Kidney epithelial cell (primary cell): Measurements from ENCODE around the gene FAF1. TPM values are rescaled to one million over a fixed set of nuclear protein-coding genes. Genes with fewer than 3 reads are reported as not detected.

Source experiments
- DNase-seq: peaks from one replicate; pipeline ENCODE4 v3.0.0-alpha.2; 2010; ENCODE audit warnings: low read depth
- H3K27me3 ChIP-seq: 2 replicates; pipeline ENCODE4 v1.6.0; 2011; ENCODE audit warnings: low read length; ENCODE audit not compliant: control insufficient read depth, insufficient read depth
- H3K36me3 ChIP-seq: 2 replicates; pipeline ENCODE4 v1.5.1; 2011; ENCODE audit warnings: low read length; ENCODE audit not compliant: control insufficient read depth, insufficient read depth
- H3K4me3 ChIP-seq: 2 replicates; pipeline ENCODE4 v1.5.1; 2011; ENCODE audit warnings: low read depth, mild to moderate bottlenecking, control low read depth, low read length
- CTCF ChIP-seq: IDR thresholded peaks from 2 replicates; pipeline ENCODE4 v1.5.1; 2011; ENCODE audit warnings: mild to moderate bottlenecking, moderate library complexity, low read length, control low read depth, inconsistent platforms; ENCODE audit not compliant: insufficient read depth, poor library complexity, severe bottlenecking
- total RNA-seq: library from RNA; depleted of rRNA; stranded (reverse); fragments of >200 nt; gene quantifications from 2 replicates; pipeline ENCODE4 v1.2.3, GENCODE V29; 2015

The FAF1 gene
- total RNA-seq, 1 donor from 2014 or later = 57.8 TPM

- Histone ChIP-seq H3K36me3 (no peaks in the 10 kb centered on the region), H3K4me3 (no peak overlapping the region), H3K27me3 (no peaks in the 10 kb centered on the region)
- no peak for DNase-seq
- TF ChIP-seq CTCF = no peak
These were observed 478.8 kb downstream of the FAF1 start for GRCh38 chr1:50481142-50481736.

GRCh38 chr1:50476800-50477199, 483.3 kb downstream of the FAF1 start:
- H3K27me3 ChIP-seq = no peaks in the 10 kb centered on the region
- no peak for TF ChIP-seq CTCF
- no peaks in the 10 kb centered on the region for H3K36me3 ChIP-seq
- DNase-seq = no peak
- no peak overlapping the region for H3K4me3 ChIP-seq

GRCh38 chr1:50474859-50475809, 484.9 kb downstream of the FAF1 start:
- no peaks in the 10 kb centered on the region for H3K27me3 ChIP-seq
- no peak overlapping the region for H3K4me3 ChIP-seq
- no peak for TF ChIP-seq CTCF
- DNase-seq = peak; percentile 18
- H3K36me3 ChIP-seq = no peaks in the 10 kb centered on the region

GRCh38 chr1:50473513-50473912, 486.6 kb downstream of the FAF1 start:
- no peak for DNase-seq
- H3K4me3 ChIP-seq = no peak overlapping the region
- TF ChIP-seq CTCF = no peak
- H3K27me3 ChIP-seq = no peaks in the 10 kb centered on the region
- H3K36me3 ChIP-seq = no peaks in the 10 kb centered on the region

GRCh38 chr1:50471967-50472366, 488.1 kb downstream of the FAF1 start:
- H3K36me3 ChIP-seq = no peaks in the 10 kb centered on the region
- no peak for TF ChIP-seq CTCF
- H3K27me3 ChIP-seq = no peaks in the 10 kb centered on the region
- H3K4me3 ChIP-seq = no peak overlapping the region
- no peak for DNase-seq
